ENCODE results near the gene RBBP8NL. TPM values are rescaled to one million over a fixed set of nuclear protein-coding genes. Genes with fewer than 3 reads are reported as not detected.

The RBBP8NL gene
- total RNA-seq, 1 donor from 2014 or later, result not detected

- H3K36me3 ChIP-seq (ENCODE audit: control insufficient read depth, insufficient read depth, low read length), result no peaks in the 10 kb centered on the region
- TF ChIP-seq CTCF (IDR thresholded peaks at IDR 0.05; ENCODE audit: insufficient read depth, low read length, poor library complexity, severe bottlenecking), result no peak
- no peak for DNase-seq (ENCODE audit: low read depth)
- H3K27me3 ChIP-seq (ENCODE audit: control insufficient read depth, insufficient read depth, low read length), result peaks cover 31% of the 10 kb centered on the region
- no peak overlapping the region for H3K4me3 ChIP-seq (ENCODE audit: low read depth, low read length)
These were observed 7.6 kb downstream of the RBBP8NL start for GRCh38 chr20:62419759-62420158.

GRCh38 chr20:62418709-62419487 lies 8.4 kb downstream of the RBBP8NL start:
- peaks cover 26% of the 10 kb centered on the region for H3K27me3 ChIP-seq (ENCODE audit: control insufficient read depth, insufficient read depth, low read length)

GRCh38 chr20:62417981-62418708 lies 9.2 kb downstream of the RBBP8NL start:
- TF ChIP-seq CTCF (IDR thresholded peaks at IDR 0.05; ENCODE audit: insufficient read depth, low read length, poor library complexity, severe bottlenecking), result no peak
- Histone ChIP-seq H3K4me3 (ENCODE audit: low read depth, low read length) (no peak overlapping the region), H3K36me3 (ENCODE audit: control insufficient read depth, insufficient read depth, low read length) (no peaks in the 10 kb centered on the region), H3K27me3 (ENCODE audit: control insufficient read depth, insufficient read depth, low read length) (peaks cover 20% of the 10 kb centered on the region)
- no peak for DNase-seq (ENCODE audit: low read depth)

More at GRCh38 chr20:62418709-62419487, 8.4 kb downstream of the RBBP8NL start:
- Histone ChIP-seq H3K36me3 (ENCODE audit: control insufficient read depth, insufficient read depth, low read length) (no peaks in the 10 kb centered on the region), H3K4me3 (ENCODE audit: low read depth, low read length) (no peak overlapping the region)
- no peak for TF ChIP-seq CTCF (IDR thresholded peaks at IDR 0.05; ENCODE audit: insufficient read depth, low read length, poor library complexity, severe bottlenecking)
- DNase-seq (ENCODE audit: low read depth), result no peak

- Histone ChIP-seq H3K36me3 (ENCODE audit: control insufficient read depth, insufficient read depth, low read length) (no peaks in the 10 kb centered on the region), H3K27me3 (ENCODE audit: control insufficient read depth, insufficient read depth, low read length) (peaks cover 16% of the 10 kb centered on the region), H3K4me3 (ENCODE audit: low read depth, low read length) (no peak overlapping the region)
- no peak for DNase-seq (ENCODE audit: low read depth)
- no peak for TF ChIP-seq CTCF (IDR thresholded peaks at IDR 0.05; ENCODE audit: insufficient read depth, low read length, poor library complexity, severe bottlenecking)
These were observed 10.4 kb downstream of the RBBP8NL start for GRCh38 chr20:62416651-62417637.

- DNase-seq (ENCODE audit: low read depth), result no peak
- H3K36me3 ChIP-seq (ENCODE audit: control insufficient read depth, insufficient read depth, low read length), result no peaks in the 10 kb centered on the region
- no peak for TF ChIP-seq CTCF (IDR thresholded peaks at IDR 0.05; ENCODE audit: insufficient read depth, low read length, poor library complexity, severe bottlenecking)
- no peak overlapping the region for H3K4me3 ChIP-seq (ENCODE audit: low read depth, low read length)
- H3K27me3 ChIP-seq (ENCODE audit: control insufficient read depth, insufficient read depth, low read length), result peaks cover 27% of the 10 kb centered on the region
These were observed 11.8 kb downstream of the RBBP8NL start for GRCh38 chr20:62415354-62416111.
